ENCODE measurements around the gene C14orf180.

C14orf180 gene

DNA sequence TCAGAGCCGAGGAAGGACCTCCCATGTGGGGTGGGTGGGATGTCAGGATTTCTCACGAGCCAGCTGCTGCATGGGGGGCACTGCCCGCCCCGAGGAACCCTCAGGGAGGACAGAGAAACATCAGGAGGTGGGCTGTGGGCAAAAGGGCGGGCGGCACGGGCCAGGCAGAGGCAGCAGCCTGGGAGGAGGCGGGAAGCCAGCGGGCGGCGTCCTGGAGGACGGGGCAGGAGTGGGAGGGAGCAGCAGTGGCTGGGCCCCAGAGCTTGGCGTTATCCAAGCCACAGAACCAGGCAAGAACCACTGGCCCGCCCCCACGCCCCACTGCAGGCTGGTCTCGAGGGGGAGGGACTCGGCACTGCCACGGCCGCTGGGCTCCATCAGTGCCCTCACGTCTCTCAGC is 2.4 kb downstream of the C14orf180 start:
- DNase-seq, result no peak

DNA sequence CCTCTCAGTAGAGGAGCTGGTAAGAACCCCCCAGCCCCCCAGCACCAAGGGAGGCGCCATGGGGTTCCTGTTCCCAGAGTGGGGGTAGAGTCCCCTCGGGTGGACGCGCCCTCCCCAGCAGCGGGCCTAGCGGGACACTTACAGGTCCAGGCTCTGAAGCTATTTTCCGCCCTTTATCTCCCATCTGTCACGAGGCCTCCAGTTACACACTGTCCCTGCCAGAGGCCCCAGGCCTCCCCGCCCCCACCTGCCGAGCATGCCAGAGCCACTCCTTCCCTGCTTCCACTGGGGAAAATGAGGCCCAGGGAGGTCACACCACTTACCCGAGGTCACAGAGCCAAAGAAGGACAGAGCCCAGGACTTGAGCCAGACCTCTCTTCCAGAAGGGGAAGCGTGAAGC is 3.1 kb downstream of the C14orf180 start:
- DNase-seq, result no peak

DNA sequence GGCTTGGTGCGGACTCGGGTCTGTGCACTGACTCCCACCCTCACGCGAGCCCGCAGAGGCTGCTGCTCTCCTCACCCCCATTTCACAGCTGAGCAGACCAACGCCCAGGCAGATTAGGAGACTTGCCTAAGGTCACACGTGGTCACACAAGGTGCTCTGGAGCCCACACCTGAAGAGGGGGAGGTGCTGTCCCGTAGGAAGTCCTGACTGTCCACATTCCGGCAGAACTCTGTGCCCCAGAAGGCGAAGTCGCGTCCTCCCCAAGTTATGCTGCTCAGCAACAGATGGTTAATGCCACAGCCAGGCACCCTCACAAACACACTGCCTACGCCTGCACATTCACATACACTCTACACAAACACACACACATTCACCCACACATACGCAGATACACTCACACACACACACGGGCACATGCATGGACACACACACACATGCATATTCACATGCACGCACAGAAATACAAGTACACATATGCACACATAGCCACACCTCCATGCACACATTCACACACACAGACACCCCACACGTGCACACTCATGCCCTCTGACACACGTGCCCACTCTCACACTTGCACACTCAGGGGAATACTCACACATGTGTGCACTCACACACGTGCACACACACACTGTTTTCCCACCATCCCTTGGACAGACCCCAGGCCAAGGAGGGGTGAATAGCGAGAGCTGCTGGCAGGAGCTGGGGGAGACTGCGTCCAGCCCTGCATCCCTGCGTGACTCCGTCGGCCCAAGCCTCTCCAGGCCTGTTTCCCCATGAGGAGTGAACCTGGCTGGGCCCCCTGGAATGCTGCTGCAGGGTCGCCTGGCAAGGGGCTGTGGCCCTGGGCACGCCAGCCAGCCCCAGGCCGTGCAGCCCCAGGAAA is 4.1 kb downstream of the C14orf180 start:
- no peak for DNase-seq

DNA sequence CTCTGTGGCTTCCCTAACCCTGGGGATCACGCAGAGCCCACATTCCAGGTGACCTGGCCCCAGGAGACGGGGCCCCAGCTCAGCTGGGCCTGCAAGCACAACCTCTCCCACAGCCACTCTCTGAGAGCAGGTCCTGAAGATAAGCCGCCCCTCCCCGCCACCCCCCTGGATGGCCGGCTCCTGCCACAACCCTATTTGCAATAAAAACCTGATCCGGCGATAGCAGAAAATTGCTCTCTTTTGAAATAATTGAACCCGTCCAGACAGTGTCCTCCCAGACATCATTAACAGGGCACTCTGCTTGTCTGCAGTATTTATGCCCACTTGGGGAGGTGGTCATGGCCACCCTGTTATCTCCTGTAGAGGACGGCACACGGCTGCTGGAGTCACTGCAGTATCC is 5.0 kb downstream of the C14orf180 start:
- no peak for DNase-seq

DNA sequence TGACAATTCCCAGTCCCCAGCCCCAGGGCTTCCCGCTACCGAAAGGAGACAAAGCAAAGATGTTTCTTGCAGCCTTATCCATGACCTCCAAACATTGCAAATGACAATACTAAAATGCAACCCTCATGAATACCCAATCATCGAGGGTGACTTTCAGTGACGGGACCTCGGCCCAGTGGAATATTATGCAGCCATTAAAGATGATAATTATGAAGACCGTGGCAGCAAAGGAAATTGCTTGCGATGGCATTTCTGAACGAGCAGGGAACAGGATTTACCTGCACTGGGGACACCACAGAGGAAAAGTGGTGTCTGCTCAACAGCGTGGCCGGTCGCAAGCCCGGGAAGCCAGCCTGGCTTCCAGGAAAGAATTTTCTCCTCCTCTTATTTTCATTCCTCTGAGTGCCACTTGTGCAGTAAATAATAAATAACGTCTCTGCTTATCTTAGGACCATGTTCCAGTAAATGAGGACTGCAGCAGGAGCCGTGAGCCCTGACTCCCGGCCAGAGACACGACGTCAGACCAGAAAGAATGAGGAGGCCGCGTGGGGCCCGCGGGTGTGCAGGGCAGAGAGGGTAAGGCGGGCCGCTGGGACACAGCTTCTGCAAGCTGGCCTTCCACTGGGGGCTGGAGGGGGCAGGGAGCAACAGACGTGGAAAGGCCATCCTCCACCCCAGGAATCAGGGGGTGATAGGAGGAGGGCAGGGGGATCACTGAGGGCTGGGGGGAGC is 6.6 kb downstream of the C14orf180 start:
- no peak for DNase-seq

DNA sequence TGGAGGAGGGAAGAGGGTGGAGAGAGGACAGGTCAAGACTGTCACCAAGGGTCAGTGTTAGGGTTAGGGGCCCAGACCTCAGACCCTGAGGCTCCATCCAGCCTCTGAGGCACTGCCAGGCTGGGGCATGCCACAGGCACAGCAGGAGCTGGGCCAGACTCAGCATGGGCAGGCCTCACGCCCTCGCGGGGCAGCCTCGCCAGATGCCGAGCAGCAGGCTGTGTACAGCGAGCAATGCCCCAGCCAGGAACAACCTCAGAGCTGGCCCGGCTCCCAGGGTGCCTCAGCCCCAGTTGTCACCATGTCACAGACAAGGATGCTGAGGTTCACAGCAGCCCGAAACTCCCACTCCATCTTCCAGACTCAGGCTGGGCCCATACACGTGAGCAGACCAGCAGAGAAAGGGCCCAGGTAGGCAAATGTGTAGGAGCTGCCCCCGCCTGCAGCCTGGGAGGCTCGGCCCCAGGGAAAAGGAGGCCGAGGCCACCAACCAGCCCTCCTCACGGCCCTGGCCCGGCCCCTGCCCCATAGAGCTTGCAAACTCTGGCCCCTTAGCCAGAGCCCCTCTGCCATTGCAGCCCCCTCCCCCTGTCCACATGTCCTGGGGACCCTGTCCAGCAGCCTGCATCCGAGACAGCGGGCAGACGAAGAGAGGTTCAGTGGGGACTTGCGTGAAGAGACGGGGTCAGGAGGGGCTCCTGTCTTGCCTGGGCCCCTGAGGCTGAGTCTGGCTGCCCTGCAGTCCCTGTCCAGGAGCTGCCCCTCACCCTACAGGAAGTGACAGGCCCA is 7.5 kb downstream of the C14orf180 start:
- no peak for DNase-seq

DNA sequence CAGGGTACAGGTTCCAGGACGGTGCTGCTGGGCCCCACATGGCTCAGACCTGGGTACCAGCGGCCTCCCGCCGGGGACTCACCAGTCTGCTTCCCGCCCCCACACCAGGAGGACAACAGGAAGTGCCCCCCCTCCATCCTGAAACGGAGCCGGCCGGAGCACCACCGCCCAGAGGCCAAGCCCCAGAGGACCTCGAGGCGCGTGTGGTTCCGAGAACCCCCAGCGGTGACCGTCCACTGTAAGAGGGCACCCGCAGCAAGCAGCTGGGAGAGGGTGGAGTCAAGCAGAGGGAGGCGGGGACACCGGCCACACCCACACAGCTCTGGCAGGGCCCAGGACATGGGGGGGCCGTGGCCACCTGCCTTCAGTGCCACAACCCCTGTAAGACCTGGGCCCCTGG is 8.1 kb downstream of the C14orf180 start:
- DNase-seq, result no peak

DNA sequence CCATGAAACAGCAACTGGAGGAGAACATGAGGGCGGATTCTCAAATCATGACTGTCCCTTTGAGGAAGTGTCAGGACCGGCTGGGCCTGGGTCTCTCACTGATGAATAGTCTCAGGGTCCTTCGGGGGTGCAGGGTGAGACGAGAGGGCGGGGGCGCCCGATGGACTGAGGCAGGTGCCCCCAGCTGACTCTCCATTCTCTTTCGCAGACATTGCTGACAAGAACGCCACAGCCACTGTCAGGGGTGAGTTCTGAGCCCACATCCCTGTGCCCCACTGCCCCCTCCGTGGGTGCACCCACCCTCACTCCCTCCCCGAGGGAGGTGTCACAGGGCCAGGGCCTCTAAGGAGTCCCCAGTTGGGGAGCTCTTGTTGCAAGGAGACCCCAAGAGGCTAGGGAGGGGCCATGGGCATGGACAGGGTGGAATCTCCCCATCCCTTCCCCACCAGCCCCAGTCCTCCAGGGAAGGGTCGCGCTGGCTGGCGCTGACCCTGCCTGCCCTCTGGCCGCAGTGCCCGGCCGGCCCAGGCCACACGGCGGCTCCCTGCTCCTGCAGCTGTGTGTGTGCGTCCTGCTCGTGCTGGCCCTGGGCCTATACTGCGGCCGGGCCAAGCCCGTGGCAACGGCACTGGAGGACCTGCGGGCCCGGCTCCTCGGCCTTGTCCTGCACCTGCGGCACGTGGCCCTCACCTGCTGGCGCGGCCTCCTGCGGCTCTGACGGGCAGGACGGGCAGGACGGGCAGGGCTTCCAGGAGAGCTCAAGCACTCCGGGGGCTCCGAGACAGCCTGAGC is 8.7 kb downstream of the C14orf180 start:
- no peak for DNase-seq

DNA sequence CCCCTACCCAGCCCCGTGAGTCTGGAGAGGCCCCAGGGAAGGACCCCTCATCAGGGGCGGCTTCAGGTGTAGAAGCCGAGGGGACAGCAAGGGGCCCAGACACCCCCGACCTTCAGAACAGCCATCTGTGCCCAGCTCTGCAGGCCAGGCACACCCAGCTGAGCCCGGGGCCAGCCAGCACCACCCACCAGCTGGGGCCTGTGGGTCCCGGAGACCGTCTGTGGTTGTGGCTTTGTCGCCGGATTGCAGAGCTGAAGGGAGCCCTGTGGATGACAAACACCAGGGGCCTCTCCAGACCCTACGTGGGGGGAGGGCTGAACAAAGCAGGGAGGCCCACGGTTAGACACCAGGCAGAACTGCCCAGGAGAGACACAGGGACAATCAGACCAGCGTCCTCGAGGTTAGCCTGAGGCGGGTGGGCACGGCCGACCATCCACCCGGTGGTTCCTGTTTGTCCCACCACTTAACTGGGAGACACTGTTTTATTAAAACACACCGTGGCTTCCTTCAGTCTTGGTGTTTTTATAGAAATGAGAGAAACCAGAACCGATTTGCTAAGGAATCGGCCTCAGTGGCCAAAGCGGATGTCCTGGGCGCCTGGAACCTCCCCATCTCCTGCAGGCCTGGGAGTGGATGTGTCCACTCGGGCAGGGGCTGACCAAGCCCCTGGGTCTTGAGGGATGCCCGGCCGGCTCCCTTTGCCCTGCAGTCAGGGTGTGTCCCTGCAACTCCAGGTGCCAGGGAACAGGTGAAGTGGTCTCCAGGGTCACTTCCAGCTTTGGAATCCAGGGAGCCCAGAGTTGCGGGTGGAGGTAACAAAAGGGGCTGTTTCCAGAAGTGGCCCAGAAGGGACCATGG is 10.0 kb downstream of the C14orf180 start:
- DNase-seq, result no peak

DNA sequence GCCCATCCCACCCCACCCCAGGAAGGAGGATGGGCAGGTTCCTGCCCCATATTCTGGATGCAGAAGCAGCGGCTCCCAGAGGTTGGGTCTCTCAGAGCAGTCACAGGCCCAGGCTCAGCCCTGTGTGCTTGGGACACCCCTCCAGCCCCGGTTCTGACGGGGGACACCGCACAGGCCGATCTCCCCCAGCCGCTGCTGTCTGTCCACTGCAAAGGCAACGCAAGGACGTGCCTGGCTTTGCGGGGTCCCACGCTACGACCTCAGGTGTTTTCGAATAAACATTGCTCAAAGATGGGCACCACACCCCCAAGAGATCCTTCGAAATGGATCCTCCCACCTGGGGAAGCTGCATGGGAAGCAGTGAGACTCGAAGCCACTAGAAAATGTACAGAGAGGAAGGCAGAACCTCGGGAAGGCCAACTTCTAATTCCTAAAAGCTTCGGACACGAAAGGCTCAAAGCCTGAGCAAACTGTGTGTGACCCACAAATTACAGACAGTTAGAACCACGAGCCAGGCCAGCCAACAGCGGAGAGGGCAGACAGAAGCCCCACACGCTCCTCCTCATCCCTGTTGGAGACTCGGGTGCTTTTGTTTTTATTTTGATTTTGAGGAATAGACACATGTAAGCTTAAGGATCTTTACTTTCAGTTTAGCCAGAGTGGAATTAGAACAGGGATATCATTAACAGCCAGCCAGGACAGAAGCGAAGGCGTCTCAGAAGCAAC is 10.8 kb downstream of the C14orf180 start:
- no peak for DNase-seq

DNA sequence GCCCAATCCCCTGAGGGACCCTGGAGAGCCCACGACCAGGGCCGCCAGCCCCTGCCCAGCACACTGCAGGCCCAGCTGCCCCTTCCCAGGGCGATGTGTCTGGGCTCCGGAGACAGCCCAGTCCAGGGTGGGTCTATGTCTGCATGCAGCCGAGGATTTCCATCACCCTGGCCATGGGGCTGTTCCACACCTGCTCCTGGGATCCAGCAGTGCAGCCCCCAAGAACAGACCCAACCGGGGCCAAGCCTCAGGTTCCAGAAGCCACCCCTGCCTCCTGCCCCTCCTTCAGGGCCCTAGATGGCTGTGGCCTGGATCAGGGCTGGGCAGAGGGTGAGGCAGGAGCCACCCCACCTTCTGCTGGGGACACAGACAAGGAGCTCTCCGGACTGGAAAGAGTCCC is 11.5 kb downstream of the C14orf180 start:
- DNase-seq, result no peak

DNA sequence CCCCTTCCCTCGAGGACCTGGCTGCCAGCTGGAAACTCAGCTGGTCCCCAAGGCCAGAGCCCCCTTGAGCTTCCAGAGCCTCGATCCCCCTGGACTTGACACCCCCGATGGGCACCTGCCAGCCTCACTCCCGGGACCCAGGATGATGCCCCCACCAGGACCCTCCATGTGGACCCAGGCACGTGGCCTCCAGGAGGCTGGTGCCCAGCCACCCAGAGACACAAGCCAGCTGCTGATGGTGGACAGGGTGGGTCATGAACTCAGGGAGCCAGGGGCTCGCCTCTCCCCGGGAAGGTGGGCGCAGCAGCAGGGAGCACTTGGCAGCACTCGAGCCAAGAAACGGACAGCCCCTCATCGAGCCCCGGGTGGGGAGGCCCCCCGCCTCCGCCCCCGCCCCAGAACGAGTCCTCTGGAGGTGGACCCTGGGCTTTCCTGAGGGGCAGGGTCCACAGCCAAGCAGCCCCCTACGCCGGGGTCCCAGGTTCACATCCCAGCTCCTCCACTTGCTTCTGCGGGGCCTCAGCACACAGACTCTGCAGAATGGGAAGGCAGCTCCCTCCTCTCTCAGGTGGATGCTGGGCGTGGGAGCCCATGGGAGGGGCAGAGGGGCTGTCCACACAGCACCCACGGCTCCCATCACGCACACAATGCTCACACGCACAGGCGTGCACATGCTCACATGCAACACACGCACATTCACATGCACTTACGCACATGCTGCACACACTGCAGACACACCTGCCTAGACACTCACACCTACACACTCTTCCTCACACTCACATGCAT is 12.1 kb downstream of the C14orf180 start:
- no peak for DNase-seq

DNA sequence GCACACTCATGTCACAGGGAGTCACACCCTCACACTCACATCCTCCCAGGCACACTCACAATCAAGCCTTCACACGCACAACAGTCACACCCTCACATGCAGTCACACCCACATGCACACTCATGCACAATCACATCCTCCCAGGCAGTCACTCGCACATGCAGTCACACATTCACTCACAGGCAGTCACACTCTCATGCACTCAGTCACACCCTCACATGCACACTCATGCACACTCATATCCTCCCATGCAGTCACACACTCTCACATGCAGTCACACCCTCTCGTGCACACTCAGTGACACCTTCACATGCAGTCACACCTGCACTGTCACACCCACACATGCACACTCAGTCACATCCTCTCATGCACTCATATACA is 12.7 kb downstream of the C14orf180 start:
- DNase-seq, result no peak

DNA sequence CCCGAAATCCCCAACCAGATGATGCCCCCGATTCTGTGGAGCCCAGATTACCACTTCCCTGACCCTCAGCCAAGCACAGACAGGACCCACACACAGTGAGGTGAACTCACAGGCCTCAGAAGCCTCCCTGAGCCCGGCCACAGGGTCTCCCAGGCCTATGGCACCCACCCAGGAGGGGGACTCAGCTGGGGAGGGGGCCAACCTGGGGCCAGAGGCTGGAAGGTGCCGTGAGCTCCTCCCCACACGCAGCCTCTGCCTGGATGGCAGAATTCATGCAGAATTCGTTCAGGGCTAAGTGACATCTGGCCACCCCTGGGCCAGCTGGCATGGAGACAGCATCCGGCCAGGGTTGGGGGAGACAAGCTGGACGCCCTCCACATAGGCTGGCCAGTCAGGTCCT is 13.2 kb downstream of the C14orf180 start:
- no peak for DNase-seq

DNA sequence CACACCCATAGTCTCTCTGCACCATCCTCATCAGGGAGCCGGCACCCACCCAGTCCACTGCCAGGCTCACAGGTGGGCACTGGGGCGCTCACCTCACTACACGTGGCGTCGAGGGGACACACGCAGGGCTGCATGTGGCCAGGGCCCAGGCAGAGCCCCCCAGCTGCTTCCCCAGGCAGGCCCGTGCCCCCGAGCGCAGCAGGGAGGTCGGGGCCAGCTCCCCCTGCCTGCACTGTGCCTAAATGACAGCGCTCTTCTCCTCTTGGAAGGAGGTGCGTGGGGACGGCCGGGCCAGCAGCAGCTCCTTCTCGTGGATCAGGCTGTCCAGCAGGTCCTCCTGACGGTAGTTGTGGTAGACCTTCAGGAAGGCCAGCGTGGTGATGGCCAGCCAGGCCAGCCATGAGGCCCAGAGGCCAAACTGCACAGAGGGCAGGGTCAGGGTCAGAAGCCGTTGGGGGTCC is 13.7 kb downstream of the C14orf180 start:
- DNase-seq, result no peak

DNA sequence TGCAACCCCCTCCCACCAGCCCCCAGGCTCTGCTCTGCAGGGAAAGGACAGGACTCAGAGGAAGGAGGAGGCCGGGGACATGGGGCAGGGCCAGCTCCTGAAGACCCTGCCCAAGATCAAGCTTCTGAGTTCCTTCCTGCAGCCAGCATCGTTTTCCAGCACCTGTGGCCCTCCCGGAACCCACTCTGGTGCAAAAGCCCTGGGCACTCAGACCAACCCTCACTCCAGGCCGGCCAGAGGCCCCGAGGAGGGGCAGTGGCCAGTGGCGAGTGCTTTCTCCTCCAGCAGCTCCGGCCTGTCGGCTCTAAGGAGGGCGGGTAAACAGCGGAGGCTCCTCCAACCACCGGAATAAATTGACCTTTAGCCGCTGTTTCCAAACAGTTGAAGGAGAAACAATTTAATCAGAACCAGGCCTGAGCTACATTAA is 14.2 kb downstream of the C14orf180 start:
- DNase-seq, result no peak

DNA sequence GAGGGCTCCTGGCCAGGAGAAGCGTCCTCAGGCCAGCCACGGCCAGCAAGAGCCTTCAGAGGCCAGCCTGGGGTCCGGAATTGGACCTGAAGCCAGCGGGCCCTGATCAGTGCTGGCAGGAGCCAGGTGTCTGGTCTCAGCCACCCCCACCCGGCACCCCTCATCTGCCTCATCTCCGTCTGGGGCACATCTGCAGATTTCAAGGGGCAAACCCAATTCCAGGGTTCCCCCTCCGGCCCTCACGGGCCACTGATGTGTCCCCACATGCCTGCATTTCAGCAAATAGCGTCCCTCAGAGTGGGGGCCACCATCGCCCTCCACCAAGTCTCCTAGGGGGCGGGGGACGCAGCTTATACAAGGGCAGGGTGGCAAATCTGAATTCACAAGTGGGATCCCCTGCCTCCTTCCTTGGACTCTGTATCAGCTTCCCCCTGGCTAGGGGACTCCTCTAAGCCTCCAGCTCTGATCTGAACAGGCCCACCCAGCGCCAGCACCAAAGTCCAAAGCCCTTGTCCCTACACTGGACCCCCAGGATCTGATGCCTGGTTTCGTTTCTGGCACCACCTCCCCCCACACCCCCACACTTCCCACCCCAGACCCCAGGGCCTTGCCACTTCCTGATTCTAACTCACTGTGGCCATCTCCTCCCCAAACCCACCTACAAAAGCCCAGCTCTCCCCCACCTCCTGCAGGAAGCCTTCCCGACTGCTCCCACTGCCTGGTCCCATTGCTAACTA is 14.9 kb downstream of the C14orf180 start:
- no peak for DNase-seq

DNA sequence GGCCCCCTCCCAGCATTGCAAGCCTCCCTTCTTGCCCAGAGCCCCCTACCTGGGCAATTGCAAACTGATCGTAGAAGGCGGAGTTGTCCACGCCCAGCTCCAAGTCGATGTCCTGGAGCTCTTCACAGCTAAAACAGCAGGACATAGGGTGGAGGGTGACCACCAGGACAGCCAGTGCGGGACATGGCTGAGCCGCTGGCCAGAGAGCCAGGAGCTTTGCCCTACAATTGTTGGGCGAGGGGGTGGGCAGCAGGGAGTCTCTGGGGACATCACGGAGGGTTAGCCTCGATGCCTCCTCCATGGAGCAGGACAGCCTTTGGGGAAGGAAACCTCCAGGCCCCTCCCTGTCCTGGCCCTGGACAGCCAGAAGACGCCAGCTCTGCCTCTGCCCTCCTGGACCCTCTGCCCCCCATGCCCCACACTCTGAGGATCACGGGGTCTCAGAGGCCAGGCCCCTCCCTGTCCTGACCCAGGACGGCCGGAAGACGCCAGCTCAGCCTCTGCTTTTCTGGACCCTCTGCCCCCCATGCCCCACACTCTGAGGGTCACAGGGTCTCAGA is 15.6 kb downstream of the C14orf180 start:
- DNase-seq, result no peak

DNA sequence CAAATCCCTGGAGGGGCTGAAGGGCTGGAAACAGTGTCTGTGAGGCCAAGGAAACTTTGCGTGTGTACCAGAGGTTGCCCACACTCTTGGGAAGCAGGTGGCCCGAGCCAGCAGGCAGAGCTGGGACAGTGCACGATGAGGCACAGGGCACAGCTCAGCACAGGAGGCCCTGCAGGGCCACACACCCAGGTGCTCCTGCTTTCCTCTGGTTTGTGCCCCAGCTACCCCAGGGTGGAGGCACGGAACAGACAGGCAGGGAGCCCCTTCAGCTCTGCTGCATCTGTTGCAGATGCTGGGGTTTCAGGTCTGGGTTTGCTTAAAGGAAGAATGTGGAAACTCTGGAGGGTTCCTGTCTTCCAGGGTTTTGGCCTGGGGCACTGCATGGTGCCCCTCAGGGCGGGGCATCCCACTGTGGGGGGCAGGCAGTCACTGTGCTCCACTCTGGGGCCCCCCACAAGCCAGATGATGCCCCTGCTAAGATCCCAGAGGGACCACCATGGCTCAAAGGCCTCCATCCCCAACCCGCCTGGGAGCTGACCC is 16.4 kb downstream of the C14orf180 start:
- DNase-seq, result no peak

All from SIG-M5 (cell line).